Trophoblast cell (in vitro differentiated cells and primary cell): ENCODE measurements around the gene AGXT.

Experiments
- DNase-seq, 2 donors: peaks; one replicate each; pipeline ENCODE4 v3.0.0-alpha.2; 2016
- H2AFZ ChIP-seq: 2 replicates; pipeline ENCODE4 v1.6.1; 2013; ENCODE audit warnings: low read length, moderate library complexity, mild to moderate bottlenecking; ENCODE audit not compliant: insufficient read depth, poor library complexity
- H2AK5ac ChIP-seq: 2 replicates; pipeline ENCODE4 v1.6.1; 2013; ENCODE audit warnings: mild to moderate bottlenecking, low read length
- H2BK120ac ChIP-seq: 2 replicates; pipeline ENCODE4 v1.6.1; 2013; ENCODE audit warnings: low read length, mild to moderate bottlenecking, moderate library complexity; ENCODE audit not compliant: insufficient read depth, poor library complexity
- H2BK12ac ChIP-seq: 2 replicates; pipeline ENCODE4 v1.6.1; 2013; ENCODE audit warnings: mild to moderate bottlenecking, low read length, moderate library complexity
- H2BK5ac ChIP-seq: 2 replicates; pipeline ENCODE4 v1.6.1; 2013; ENCODE audit warnings: low read length, low read depth, moderate library complexity, mild to moderate bottlenecking; ENCODE audit not compliant: poor library complexity
- H3K14ac ChIP-seq: 2 replicates; pipeline ENCODE4 v1.6.1; 2013; ENCODE audit warnings: mild to moderate bottlenecking, low read length
- H3K18ac ChIP-seq: 2 replicates; pipeline ENCODE4 v1.6.1; 2013; ENCODE audit warnings: mild to moderate bottlenecking, low read length
- H3K23ac ChIP-seq: 2 replicates; pipeline ENCODE4 v1.6.1; 2013; ENCODE audit warnings: low read length
- H3K27ac ChIP-seq: 2 replicates; pipeline ENCODE4 v1.5.1; 2013; ENCODE audit warnings: low read depth, mild to moderate bottlenecking, inconsistent platforms, low read length, moderate library complexity
- H3K27me3 ChIP-seq: 2 replicates; pipeline ENCODE4 v1.6.1; 2013; ENCODE audit warnings: inconsistent platforms, mild to moderate bottlenecking, low read length, moderate library complexity; ENCODE audit not compliant: insufficient read depth
- H3K36me3 ChIP-seq, 2 experiments: 1 replicate in 1 of 2; 2 replicates in 1 of 2; pipeline ENCODE4 v1.6.1; 2013; ENCODE audit warnings: low read length in 2 of 2, mild to moderate bottlenecking in 2 of 2, moderate library complexity in 1 of 2; ENCODE audit not compliant: insufficient read depth in 2 of 2, control insufficient read depth in 1 of 2
- H3K4ac ChIP-seq: 2 replicates; pipeline ENCODE4 v1.6.1; 2013; ENCODE audit warnings: low read depth, mild to moderate bottlenecking, low read length, moderate library complexity
- H3K4me1 ChIP-seq, 2 experiments: 1 replicate in 1 of 2; 2 replicates in 1 of 2; pipeline ENCODE4 v1.6.1; 2013; ENCODE audit warnings: low read length in 2 of 2, mild to moderate bottlenecking in 2 of 2, moderate library complexity in 1 of 2; ENCODE audit not compliant: insufficient read depth in 2 of 2, control insufficient read depth in 1 of 2
- H3K4me2 ChIP-seq: 2 replicates; pipeline ENCODE4 v1.6.1; 2013; ENCODE audit warnings: inconsistent platforms, mild to moderate bottlenecking, low read length, moderate library complexity
- H3K4me3 ChIP-seq: 2 replicates; pipeline ENCODE4 v1.5.1; 2013; ENCODE audit warnings: mild to moderate bottlenecking, low read depth, low read length, inconsistent platforms
- H3K79me1 ChIP-seq: one replicate; pipeline ENCODE4 v1.6.1; 2013; ENCODE audit warnings: low read length
- H3K79me2 ChIP-seq: 2 replicates; pipeline ENCODE4 v1.6.1; 2013; ENCODE audit warnings: low read length, mild to moderate bottlenecking; ENCODE audit not compliant: control insufficient read depth, insufficient read depth, poor library complexity
- H3K9ac ChIP-seq: 2 replicates; pipeline ENCODE4 v1.6.1; 2013; ENCODE audit warnings: mild to moderate bottlenecking, low read length
- H3K9me3 ChIP-seq: 2 replicates; pipeline ENCODE4 v1.6.1; 2013; ENCODE audit warnings: low read depth, mild to moderate bottlenecking, control low read depth, inconsistent platforms, low read length; ENCODE audit not compliant: insufficient read depth
- H4K12ac ChIP-seq: 2 replicates; pipeline ENCODE4 v1.6.1; 2013; ENCODE audit warnings: low read depth, mild to moderate bottlenecking, low read length, moderate library complexity
- H4K8ac ChIP-seq: 2 replicates; pipeline ENCODE4 v1.6.1; 2013; ENCODE audit warnings: low read depth, mild to moderate bottlenecking, low read length, moderate library complexity
- H4K91ac ChIP-seq: one replicate; pipeline ENCODE4 v1.6.1; 2013; ENCODE audit warnings: low read depth, mild to moderate bottlenecking, low read length, moderate library complexity
- WGBS: extraction: QIAGEN DNeasy Blood & Tissue Kit; methylation state at CpG from one replicate; pipeline ENCODE4 v1.1.7; 2013; ENCODE audit warnings: missing lambda C conversion rate; ENCODE audit not compliant: insufficient read length, insufficient coverage; ENCODE audit errors: extremely low coverage; 5-methylcytosine and 5-hydroxymethylcytosine counted together

Gene AGXT

DNA sequence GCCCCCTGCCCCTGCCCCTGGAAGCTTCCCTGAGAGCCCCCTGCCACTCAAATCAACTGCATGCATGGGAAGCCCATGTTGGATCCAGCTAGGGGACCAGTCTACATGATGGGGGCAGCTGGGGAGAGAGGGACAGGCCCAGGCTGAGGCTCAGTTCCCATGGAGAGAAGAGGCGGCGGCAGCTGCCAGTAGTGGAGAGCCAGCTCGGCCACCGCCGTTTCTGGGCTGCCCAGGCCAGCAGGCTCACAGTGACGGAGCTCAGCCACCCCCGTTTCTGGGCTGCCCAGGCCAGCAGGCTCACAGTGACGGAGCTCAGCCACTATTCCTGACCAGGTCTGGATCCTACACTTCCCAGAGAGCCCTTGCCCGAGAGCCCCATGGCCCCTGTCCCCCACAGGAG lies 23.7 kb downstream of the AGXT start:
- Histone ChIP-seq H2BK5ac (no peak overlapping the region), H3K18ac (no peak overlapping the region), H3K27ac (no peak overlapping the region), H3K4me1 (peaks cover 31 to 39% of the 10 kb centered on the region in 2 experiments), H4K91ac (no peak overlapping the region), H3K4me3 (no peak overlapping the region), H3K79me2 (no peaks in the 10 kb centered on the region), H2BK120ac (no peak overlapping the region), H2AK5ac (no peak overlapping the region), H3K4ac (no peak overlapping the region), H3K9ac (no peak overlapping the region), H3K9me3 (no peaks in the 10 kb centered on the region), H3K27me3 (no peaks in the 10 kb centered on the region), H2BK12ac (no peak overlapping the region), H4K12ac (no peak overlapping the region), H4K8ac (no peak overlapping the region), H3K23ac (no peak overlapping the region), H3K14ac (no peak overlapping the region), H3K79me1 (no peaks in the 10 kb centered on the region), H3K36me3 (no peaks in the 10 kb centered on the region), H3K4me2 (no peak overlapping the region), H2AFZ (no peak overlapping the region)
- no CpG with 5 or more reads among the region's 9 CpGs for WGBS
- no peak for DNase-seq

DNA sequence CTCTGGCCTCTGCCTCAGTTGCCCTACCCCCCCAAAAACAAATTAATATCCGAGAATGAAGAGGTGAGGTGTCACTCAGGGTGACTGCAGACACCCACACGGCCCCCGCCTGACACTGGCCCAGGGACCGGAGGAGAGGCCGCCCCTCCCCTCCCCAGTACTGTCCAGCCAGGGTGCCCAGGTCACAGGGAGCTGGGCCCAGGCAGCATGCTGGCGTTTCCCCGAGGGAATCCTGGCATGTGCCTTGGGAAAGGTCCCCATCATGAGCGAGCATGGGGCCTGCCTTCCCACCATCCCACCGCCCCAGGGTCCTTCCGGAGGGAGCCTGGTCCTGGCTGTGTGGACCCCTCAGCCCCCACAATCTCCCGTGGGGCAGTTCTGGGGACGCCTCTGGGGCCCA lies 24.3 kb downstream of the AGXT start:
- no peaks in the 10 kb centered on the region for H3K36me3 ChIP-seq
- H4K91ac ChIP-seq = no peak overlapping the region
- no peak overlapping the region for H2BK5ac ChIP-seq
- H3K9me3 ChIP-seq = no peaks in the 10 kb centered on the region
- no peak overlapping the region for H2BK120ac ChIP-seq
- no peaks in the 10 kb centered on the region for H3K79me1 ChIP-seq
- H3K27ac ChIP-seq = no peak overlapping the region
- H4K12ac ChIP-seq = no peak overlapping the region
- H3K9ac ChIP-seq = no peak overlapping the region
- H3K79me2 ChIP-seq = no peaks in the 10 kb centered on the region
- H2AK5ac ChIP-seq = no peak overlapping the region
- WGBS = no CpG with 5 or more reads among the region's 12 CpGs
- no peak overlapping the region for H4K8ac ChIP-seq
- no peak for DNase-seq
- H3K4ac ChIP-seq = no peak overlapping the region
- no peak overlapping the region for H3K14ac ChIP-seq
- H2BK12ac ChIP-seq = no peak overlapping the region
- no peak overlapping the region for H3K18ac ChIP-seq
- no peak overlapping the region for H3K4me3 ChIP-seq
- no peaks in the 10 kb centered on the region for H3K27me3 ChIP-seq
- H3K4me2 ChIP-seq = peak overlapping the region; percentile 26
- no peak overlapping the region for H3K23ac ChIP-seq
- H3K4me1 ChIP-seq = peaks cover 31 to 39% of the 10 kb centered on the region in 2 experiments
- no peak overlapping the region for H2AFZ ChIP-seq

DNA sequence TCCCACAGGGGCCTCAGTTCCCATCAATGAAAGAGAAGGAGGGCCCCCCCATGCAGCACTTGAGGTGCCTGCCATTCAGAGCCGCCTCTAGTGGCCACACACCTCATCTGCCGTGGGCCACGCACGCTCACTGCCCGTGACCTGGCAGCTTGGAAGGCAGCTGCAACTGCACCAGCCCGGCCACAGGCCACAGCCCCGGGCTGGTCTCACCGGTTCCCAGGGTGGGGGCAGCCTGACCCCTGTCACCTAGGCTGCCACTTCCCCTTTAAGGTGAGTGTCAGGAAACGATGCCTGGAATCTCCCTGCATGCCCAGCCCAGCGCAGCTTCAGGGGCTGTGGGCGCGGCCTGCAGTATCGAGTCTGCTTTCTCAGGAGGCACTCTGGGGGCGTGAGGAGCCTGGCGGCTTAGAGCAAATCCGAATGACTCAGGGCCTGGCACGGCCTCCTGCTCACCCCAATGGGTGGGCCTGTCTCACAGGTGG lies 24.8 kb downstream of the AGXT start:
- Histone ChIP-seq H3K27ac (no peak overlapping the region), H4K12ac (no peak overlapping the region), H3K4ac (no peak overlapping the region), H2BK12ac (no peak overlapping the region), H4K91ac (no peak overlapping the region), H3K79me2 (no peaks in the 10 kb centered on the region), H2AFZ (no peak overlapping the region), H3K4me3 (no peak overlapping the region), H3K4me2 (peak overlapping the region; percentile 26), H4K8ac (no peak overlapping the region), H3K23ac (no peak overlapping the region), H3K18ac (no peak overlapping the region), H3K9me3 (no peaks in the 10 kb centered on the region), H2BK5ac (no peak overlapping the region), H3K36me3 (no peaks in the 10 kb centered on the region), H2BK120ac (no peak overlapping the region), H3K27me3 (no peaks in the 10 kb centered on the region), H3K79me1 (no peaks in the 10 kb centered on the region), H3K14ac (no peak overlapping the region), H3K4me1 (peaks cover 35 to 43% of the 10 kb centered on the region in 2 experiments), H3K9ac (no peak overlapping the region), H2AK5ac (no peak overlapping the region)
- DNase-seq = peak; percentile 71 to 72
- WGBS = no CpG with 5 or more reads among the region's 17 CpGs

DNA sequence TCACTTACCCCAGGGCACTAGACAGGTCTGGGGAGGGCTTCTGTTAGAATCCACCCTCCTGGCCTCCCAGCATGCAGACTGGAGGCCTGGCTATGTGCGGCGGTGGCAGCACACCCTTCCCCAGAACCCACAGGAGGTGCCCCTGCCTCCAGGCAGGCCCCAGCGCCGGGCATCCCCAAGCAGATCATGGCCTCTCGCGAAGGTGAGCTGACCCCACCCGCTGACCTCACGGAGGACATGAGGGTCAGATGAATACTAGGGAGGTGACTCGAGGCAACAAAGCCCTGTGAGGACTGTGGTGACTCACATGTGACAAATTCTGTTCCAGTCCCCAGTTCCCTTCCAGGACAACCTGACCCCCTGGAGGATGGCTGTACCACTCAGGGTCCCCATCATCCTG lies 25.4 kb downstream of the AGXT start:
- H3K18ac ChIP-seq = no peak overlapping the region
- H3K9me3 ChIP-seq = no peaks in the 10 kb centered on the region
- no peak overlapping the region for H2BK5ac ChIP-seq
- H4K8ac ChIP-seq = no peak overlapping the region
- no peak overlapping the region for H3K4me3 ChIP-seq
- DNase-seq = peak; percentile 22 to 60
- H3K79me1 ChIP-seq = no peaks in the 10 kb centered on the region
- no peak overlapping the region for H2BK120ac ChIP-seq
- H3K4ac ChIP-seq = no peak overlapping the region
- no peak overlapping the region for H3K14ac ChIP-seq
- no peaks in the 10 kb centered on the region for H3K36me3 ChIP-seq
- no peaks in the 10 kb centered on the region for H3K79me2 ChIP-seq
- peaks cover 38 to 44% of the 10 kb centered on the region in 2 experiments for H3K4me1 ChIP-seq
- H3K27me3 ChIP-seq = no peaks in the 10 kb centered on the region
- H3K9ac ChIP-seq = no peak overlapping the region
- H3K27ac ChIP-seq = no peak overlapping the region
- no peak overlapping the region for H3K23ac ChIP-seq
- H2BK12ac ChIP-seq = no peak overlapping the region
- WGBS = no CpG with 5 or more reads among the region's 9 CpGs
- no peak overlapping the region for H4K12ac ChIP-seq
- H4K91ac ChIP-seq = no peak overlapping the region
- H2AFZ ChIP-seq = no peak overlapping the region
- H2AK5ac ChIP-seq = no peak overlapping the region
- H3K4me2 ChIP-seq = no peak overlapping the region
